ENCODE data around the gene KAT7.
"Not testable (repeated sequence)": the region's sequence is repeated elsewhere in the genome, so short reads cannot be mapped to it uniquely, and the experiment has no call there.

Gene KAT7

DNA sequence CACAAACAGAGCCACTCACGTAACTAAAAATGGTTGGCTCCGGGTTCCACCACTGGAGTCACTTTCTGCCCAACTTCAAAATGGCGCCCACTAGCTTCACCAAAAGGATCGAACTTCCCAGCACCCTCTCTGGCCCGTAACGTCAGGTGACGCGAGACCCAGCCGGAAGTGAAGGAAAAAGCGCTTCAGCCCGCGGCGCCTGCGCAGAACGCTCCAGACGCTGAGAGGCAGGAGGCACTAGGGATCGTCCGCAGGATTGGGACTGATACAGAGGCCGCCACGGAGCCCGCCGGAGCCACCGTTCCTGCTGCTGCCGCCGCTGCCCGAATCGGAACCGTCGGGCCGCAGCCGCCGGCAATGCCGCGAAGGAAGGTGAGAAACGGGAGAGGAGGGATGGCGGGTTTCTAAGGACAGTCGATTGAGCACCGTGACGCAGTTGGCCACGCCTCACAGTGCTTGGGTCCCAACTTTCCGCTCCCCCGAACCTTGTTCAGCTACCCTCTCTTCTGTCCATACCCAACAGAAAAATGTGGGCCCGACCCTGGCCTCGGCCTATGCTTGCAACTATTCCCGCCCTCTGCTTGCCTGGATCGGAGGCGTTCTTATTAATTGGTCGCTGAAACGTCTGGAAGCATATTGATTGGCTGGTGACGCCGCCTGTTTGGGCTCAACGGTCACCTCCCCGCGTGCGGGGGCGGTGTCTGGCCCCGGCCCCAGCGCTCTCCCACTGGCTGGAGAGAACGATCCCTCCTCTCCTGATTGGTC, at the start of gene KAT7:
Gene KAT7, plus strand, starts transcription at position 204 of the 765 bp plus-strand sequence. Its CDS starts 154 bp downstream, at position 358.
- DNase-seq, result peak; percentile 59 to 99 (median 98)

DNA sequence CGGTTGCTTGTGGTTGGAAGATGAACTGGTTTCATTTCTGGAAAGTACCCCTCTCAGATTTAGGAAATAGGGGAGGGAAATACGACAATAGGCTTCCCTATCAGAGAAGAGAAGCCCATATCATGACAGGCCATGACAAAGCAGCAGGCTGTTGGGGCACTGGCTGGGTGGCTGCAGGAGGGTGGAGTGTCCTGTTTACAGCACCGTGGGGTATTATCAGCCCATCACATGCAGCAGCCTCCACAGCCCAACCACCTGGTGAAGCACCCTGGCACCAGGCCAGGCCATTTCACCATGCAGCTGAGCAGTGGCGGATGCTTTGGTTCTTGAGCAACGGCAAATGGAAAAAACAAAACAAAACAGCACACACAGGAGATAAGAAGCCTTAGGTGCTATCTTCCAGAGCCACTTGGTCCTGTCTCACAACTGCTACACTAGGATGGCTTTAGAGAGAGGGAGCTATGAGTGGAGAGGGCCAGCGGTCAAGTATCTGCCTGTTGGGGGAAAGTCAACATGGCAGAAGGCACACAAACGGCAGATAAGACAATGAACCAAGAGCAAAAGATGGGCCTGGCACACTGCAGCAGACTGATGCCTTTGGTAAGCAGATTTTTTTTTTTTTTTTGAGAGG, 48.7 kb upstream of the KAT7 start:
- DNase-seq, result peak in 6 of 56 donors; percentile 7 to 18 (median 16)

- no peak for DNase-seq
Observed at GRCh38 chr17:49741009-49741691, 47.3 kb upstream of the KAT7 start.

DNA sequence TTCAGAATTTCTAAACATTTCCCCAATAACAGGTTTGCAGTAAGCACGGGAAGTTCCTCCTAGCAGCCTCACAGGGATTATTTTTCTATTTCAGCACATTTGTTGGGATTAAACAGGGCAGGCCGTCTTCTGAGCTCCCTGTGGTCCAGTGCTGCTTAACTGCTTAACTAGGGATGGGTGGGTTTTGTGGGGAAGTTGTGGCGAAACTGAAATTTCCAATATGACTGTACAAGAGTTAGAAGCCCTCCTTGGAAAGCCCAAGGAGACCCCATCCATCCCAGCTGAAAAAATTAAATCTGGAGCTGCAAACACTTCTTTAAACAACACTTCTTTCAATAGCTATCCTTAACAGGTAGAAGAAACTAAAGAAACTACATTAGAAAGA, 46.8 kb upstream of the KAT7 start:
- DNase-seq, result no peak

DNA sequence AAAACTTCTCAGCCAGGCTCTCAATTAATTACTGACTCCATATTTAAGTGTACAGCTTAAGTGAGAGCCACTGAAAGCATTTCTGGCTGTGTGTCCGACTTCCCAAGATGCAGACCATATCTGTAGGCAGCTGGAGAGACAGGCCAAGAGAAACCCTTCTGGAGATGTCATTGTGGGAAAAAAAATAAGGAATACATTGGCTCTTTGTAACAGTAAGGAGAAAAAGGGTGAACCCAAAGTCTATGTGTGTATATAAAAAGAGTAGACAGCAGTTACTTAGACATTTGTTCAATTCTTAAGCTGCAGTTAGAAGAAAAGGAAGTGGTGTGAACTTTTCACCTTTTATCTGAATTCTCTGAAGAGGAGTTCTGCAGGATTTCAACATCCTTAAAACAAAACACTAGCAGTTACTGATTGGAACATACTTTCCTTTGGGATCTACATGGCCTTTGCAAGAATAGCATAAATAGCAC, 46.3 kb upstream of the KAT7 start:
- DNase-seq, result no peak

DNA sequence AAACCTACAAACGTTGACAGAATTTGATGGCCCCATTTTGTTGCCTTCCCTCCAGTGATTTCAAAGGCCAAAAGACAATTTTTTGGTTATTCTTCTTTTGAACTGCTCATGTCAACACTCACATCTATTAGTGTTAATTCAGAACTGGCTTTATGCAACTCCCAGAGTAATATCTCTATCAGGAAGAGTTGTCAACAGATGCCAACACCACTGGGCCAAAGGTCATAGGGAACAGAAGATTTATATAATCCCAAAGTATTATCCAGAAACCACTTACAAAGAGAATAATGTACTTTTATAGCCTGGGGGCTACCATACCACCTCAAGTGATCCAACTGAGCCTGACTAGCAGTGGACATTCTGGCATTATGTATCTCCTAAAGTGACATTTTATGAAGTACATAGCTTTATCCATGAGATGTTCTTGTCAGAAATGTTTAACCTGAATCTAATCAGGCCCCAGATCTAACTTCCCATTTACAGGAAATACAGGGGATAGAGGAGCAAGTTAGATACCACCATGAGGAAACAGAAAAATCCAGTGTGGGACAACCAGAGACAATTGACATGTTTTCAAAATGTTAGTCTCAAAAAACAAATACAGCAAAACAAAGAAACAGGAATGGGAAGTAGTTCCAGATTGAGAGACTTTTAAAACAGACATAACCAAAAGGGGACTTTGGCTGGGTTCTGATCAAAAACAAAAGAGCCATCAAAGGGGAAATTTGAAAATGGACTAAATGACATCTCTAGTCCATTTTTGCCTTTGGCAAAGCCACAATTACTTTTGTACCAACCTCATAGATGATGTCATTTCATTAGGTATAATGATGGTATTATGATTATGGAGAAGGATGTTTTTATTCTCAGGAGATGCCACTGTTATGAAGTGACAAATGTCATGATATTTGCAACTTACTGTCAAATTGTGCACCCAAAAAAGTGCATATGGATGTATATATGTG, 43.0 kb upstream of the KAT7 start:
- DNase-seq, result no peak

DNA sequence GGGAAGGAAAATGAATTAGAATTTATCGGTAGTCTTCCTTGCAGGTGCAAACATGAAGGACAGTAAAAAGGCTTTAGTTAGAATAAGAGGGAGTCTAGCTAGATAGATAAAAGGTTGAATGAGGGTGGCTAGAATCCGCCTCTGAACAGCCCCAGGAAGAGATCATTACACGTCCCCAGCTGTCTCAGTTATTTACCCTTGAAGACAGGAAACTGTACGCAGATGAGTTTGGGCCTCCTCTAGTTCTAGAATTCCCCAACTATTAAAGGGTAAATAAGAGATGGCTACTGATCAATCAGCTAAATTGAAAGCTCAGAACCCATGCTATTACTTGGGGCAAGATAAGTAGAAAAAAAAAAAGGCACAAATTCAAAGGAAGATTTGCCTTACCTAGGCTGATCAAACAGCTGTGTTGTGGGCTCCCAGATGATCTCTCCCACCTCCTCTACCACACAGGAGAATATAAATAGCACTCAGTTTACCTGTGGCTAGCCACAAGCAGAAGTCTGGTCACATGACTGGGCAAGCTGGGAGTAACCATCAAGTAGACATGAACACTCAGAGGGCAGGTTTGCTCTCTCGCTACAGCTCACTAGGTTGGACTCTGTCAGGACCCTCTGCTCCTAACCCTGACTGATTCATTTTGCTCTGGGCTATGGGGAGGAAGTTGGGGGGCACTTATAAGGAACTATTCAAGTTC, 41.5 kb upstream of the KAT7 start:
- DNase-seq, result no peak

DNA sequence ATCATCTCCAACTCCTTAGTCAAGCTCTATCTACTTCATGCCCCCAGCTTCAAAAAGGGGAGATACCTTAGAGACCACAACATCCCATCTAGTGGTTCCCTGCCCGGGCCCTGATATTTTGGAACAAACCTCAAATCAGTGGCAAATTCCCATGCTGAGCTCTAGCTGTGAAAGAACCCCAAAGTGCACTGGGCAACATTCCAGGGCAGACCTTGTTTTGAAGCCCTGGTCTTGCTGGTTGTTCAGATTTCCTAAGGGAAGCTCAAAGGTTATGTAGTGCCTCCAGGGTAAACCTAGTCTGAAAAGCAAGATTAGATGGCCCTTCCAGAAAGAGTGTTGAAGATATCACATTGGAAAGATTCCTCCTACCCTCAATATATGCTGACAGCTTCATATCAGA, 40.8 kb upstream of the KAT7 start:
- DNase-seq, result no peak

DNA sequence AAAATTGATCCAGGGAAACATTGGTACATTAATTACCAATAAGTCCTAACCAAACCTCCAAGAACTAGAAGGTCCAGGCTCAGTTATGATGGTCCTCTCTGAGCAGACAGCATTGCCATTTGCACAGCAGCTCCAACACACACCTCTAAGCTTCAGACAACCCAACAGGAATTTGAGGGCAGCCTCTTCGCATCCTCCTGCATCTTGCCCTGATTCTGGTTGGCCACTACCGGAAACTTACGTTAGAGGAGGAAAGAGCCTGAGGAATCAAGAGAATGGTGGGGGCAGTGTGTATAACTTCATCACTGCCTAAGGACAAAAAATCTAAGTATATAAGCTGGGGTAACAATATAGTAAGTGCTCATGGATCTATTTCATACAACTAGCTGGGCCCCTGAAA, 40.3 kb upstream of the KAT7 start:
- no peak for DNase-seq

- DNase-seq, result no peak
Observed at GRCh38 chr17:49748791-49749190, 39.7 kb upstream of the KAT7 start.

DNA sequence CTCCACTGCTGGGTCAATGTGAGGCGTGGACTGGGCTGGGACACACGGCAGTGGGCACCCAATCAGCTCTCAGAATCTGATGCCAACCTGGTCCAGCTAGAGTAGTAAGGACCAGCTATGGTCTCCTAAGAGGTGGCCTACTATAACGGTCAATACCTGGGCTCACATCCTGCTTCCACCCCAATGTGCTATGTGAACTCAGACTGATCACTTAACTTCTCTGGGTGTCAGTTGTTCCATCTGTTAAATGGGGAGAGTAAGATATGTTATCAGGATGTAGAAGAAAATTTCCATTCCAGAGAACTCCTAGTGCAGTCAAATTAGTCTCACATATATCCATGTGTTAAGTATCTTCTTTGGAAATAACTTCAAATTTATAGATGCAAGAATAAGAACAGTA, 38.8 kb upstream of the KAT7 start:
- DNase-seq, result no peak

DNA sequence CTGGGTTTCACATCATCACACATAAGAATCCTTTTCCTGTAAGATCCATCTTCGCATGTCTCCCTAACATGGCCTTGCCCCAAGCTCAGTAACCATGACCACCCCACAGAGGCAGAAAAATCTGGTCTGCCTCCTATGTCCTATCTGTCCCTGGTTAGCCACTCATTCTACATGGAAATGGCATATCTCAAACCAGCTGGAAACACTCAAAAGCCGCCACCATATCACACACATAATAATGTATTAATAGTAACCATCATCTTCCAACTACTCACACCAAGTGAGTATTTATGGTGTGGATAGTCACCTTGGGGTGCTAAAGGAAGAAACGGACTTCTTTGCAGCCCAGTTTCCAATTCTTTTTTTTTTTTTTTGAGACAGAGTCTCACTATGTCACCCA, 36.0 kb upstream of the KAT7 start:
- no peak for DNase-seq

DNA sequence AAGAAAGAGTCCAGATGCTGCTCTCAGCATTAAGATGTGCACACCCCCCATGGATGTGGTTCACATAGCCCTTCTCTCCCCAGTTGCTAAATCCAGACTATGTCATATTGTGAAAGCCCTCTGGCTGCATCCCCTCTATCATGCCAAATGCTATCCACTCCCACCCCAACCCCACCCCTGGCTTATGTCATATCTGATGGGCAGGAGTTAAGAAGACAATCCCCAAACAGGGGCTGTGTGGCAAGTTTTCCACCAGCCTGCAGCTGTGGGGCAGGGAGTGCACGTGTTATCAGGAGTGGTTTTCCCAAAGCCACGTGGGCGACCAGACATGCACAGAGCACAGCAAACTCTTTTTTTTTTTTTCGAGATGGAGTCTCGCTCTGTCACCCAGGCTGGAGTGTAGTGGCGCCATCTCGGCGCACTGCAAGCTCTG, 34.5 kb upstream of the KAT7 start:
- no peak for DNase-seq

GRCh38 chr17:49755663-49756283, 32.7 kb upstream of the KAT7 start:
- no peak for DNase-seq

GRCh38 chr17:49756323-49757150, 31.9 kb upstream of the KAT7 start:
- DNase-seq, result no peak

DNA sequence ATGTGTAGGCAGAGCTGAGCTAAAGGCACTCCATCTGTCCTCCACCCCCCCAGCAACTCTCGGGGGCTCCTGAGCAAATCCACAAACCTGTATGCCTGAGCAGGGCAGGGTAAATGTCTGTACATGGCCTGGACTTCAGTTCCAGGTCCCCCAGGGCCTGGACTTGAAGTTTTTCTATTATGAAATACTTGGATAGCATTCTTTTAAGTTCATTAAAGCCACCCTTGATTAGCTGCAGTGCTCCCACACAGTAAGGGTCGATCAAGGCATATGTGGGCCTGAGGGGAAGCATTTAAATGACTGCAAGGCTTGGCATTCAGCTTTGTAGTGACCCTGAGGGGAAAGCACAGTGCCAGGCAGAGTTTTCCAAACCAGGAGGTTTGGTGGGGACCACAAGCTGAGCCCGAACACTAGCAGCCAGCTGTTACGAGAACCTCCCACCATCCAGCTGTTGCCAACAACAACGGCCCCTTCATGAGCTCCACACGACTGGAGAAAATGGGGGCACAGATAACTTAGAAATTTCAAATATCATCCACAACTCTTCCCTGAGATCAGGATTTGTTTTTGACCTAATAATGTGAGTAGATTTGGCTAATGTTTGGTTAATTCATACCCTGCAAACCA, 31.2 kb upstream of the KAT7 start:
- DNase-seq, result no peak

DNA sequence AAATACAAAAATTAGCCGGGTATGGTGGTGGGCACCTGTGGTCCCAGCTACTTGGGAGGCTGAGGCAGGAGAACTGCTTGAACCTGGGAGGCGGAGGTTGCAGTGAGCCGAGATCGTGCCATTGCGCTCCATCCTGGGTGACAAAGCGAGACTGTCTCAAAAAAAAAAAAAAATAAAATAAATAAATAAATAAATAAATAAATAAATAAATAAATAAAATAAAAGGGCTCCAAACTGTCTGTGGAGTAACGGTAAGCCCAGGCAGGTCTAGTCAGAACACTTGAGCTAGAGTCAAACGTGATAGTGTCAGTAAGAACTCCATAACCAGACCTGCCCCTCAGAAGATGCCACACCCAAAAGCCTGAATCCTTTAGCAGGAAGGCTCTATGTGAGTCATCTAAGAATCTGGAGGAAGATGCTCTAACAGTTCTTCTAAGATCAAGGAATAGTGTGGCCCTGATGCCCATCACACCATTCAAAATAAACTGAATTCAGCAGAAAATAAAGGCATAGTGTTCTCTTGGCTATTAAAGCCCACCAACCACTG, 29.9 kb upstream of the KAT7 start:
- not testable (repeated sequence) for DNase-seq

DNA sequence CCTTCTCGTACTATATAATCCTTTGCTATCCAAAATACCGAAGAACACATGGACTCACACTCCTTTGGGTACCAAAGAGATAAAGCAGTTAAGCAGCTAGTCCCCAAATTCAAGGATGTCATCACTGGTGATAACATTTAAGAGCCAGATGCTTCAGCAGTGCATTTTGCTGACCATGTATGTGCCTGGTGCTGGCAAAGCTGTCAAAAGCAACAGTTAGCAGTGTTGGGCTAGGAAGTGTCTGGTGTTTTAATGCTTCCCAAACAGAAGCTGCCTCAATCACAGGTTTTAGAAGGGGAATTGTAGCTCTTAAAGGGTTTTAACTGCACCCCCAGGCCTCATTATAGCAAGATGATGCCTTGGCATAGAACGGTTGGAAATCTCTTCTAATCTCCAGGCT, 29.3 kb upstream of the KAT7 start:
- DNase-seq, result no peak
